Measurements from ENCODE around the gene HTR4. TPM values are rescaled to one million over a fixed set of nuclear protein-coding genes. Genes with fewer than 3 reads are reported as not detected.
"Not testable (repeated sequence)": the region's sequence is repeated elsewhere in the genome, so short reads cannot be mapped to it uniquely, and the experiment has no call there.

HTR4 gene
- total RNA-seq, 4 donors from 2014 or later: 0.76 TPM; not detected in 3

DNA sequence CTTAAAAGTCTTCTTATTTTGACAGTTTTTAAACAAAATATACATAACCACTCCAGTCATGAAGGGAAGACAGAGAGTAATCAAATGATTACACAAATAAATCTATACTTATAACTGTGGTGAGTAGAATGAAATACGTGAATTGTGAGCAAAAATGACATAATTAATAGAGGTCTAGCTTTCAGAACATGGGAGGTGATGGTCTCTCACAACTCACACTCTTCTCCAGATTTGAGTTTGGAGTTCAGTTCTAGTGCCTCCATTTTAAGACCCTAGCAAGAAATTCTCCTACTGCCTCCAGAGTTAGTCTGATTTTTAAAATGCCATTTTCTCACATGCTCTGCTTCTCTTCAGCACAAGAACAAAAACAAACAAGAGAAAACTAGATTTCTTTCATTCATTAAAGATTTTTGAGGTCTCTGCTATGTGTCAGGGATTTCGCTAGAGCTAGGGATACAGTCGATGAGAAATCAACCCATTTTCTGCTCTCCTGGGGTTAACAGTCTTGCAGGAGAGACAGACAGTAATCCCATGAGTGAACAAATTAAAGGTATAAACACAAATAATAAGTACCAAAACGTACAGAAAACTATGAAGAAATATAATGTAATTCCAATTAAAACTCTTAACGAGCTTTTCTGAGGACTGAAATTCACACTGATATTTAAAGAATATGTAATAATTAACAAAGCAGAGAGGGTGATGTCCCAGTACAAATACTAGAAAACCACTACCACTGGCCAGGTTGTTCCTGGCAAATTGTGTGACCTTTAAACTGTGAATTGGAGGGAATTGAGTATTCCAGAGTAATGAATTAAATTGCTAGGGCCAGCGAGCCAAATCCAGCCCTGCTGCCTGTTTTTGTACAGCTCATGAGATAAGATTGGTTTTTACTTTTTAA is 27.1 kb upstream of the HTR4 start:
- 61 to 74% methylated on average over 6 of the region's 6 CpGs for WGBS, 2 donors
- no peaks in the 10 kb centered on the region for H3K4me1 ChIP-seq
- H3K36me3 ChIP-seq: no peaks in the 10 kb centered on the region
- H3K27me3 ChIP-seq: no peaks in the 10 kb centered on the region
- H3K4me3 ChIP-seq: no peak overlapping the region
- no peak overlapping the region for H3K27ac ChIP-seq
- TF ChIP-seq, protein P1, sequence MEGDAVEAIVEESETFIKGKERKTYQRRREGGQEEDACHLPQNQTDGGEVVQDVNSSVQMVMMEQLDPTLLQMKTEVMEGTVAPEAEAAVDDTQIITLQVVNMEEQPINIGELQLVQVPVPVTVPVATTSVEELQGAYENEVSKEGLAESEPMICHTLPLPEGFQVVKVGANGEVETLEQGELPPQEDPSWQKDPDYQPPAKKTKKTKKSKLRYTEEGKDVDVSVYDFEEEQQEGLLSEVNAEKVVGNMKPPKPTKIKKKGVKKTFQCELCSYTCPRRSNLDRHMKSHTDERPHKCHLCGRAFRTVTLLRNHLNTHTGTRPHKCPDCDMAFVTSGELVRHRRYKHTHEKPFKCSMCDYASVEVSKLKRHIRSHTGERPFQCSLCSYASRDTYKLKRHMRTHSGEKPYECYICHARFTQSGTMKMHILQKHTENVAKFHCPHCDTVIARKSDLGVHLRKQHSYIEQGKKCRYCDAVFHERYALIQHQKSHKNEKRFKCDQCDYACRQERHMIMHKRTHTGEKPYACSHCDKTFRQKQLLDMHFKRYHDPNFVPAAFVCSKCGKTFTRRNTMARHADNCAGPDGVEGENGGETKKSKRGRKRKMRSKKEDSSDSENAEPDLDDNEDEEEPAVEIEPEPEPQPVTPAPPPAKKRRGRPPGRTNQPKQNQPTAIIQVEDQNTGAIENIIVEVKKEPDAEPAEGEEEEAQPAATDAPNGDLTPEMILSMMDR (IDR thresholded peaks at IDR 0.05): no peak
- no peak for TF ChIP-seq POLR2A (IDR thresholded peaks at IDR 0.05)
- DNase-seq: no peak
- H3K9me3 ChIP-seq: no peaks in the 10 kb centered on the region
- intact Hi-C loops (cut with DNase I): no loop called here

DNA sequence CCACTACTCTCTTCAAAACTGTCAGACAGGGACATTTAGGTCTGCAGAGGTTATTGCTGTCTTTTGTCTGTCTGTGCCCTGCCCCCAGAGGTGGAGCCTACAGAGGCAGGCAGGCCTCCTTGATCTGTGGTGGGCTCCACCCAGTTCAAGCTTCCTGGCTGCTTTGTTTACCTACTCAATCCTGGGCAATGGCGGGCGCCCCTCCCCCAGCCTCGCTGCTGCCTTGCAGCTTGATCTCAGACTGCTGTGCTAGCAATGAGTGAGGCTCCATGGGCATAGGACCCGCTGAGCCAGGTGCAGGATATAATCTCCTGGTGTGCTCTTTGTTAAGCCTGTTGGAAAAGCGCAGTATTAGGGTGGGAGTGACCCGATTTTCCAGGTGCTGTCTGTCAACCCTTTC is 19.4 kb upstream of the HTR4 start:
- WGBS, 2 donors: 20% methylated on average over 1 of the region's 6 CpGs; no CpG with 5 or more reads in 1 of the 2 donors

DNA sequence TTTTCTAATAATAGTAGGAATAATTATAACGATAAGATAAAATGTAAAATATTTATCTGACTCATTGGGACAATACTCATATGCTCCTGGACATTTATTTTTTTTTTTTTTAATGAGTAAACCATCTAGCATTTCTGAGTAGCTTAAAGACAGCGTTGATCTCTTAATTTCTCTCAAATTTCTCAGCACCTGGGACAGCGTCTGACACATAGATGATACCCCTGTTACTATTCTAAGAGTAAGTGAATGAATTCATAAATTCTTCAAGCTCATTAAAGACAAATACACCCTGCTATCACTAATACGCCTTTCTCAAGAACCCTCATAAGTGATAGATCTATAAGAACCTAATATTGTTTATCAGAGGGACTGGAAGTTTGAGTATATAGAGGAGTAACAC is 12.0 kb upstream of the HTR4 start:
- WGBS, 2 donors: 62 to 68% methylated on average over 4 of the region's 4 CpGs
- TF ChIP-seq, protein P1 (IDR thresholded peaks at IDR 0.05): no peak

More for the DNA sequence above, 19.4 kb upstream of the HTR4 start:
- DNase-seq; H3K4me3 ChIP-seq; H3K27ac ChIP-seq; H3K27me3 ChIP-seq; H3K9me3 ChIP-seq; intact Hi-C loops (cut with DNase I); H3K36me3 ChIP-seq; H3K4me1 ChIP-seq: not testable (repeated sequence)

DNA sequence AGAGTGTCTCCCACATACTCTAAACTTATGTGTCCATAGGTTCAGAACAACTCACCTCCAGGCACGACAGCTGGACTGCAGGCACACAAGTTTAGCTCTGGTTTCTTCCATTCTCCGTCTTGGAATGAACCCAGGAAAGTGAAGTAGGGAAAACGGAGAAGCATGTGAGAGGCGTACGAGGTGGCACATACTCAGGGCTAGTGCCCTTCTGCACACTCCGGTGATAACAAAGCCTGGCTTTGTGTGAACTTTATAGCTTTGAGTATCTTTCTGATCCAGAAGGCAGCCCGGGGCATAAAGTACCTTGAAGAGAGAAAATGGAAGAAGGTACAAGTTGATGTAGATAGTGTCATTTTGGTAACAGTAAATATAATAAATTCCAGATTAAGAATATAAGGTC is 11.1 kb upstream of the HTR4 start:
- Histone ChIP-seq H3K27me3 (peaks cover 0 to 14% (median 0%) of the 10 kb centered on the region in 4 donors), H3K4me1 (no peaks in the 10 kb centered on the region), H3K4me3 (no peak overlapping the region), H3K36me3 (no peaks in the 10 kb centered on the region), H3K27ac (no peak overlapping the region), H3K9me3 (no peaks in the 10 kb centered on the region)
- no peak for DNase-seq
- no peak for TF ChIP-seq POLR2A (IDR thresholded peaks at IDR 0.05)
- TF ChIP-seq, protein P1 (IDR thresholded peaks at IDR 0.05): no peak
- 73 to 78% methylated on average over 7 of the region's 7 CpGs for WGBS, 2 donors
- intact Hi-C loops (cut with DNase I): no loop called here

More for the DNA sequence above, 12.0 kb upstream of the HTR4 start:
- H3K9me3 ChIP-seq: no peaks in the 10 kb centered on the region
- peaks cover 0 to 5% (median 0%) of the 10 kb centered on the region in 4 donors for H3K27me3 ChIP-seq
- no peak for DNase-seq
- intact Hi-C loops (cut with DNase I): no loop called here
- H3K36me3 ChIP-seq: no peaks in the 10 kb centered on the region
- H3K4me3 ChIP-seq: no peak overlapping the region
- no peaks in the 10 kb centered on the region for H3K4me1 ChIP-seq
- H3K27ac ChIP-seq: no peak overlapping the region

DNA sequence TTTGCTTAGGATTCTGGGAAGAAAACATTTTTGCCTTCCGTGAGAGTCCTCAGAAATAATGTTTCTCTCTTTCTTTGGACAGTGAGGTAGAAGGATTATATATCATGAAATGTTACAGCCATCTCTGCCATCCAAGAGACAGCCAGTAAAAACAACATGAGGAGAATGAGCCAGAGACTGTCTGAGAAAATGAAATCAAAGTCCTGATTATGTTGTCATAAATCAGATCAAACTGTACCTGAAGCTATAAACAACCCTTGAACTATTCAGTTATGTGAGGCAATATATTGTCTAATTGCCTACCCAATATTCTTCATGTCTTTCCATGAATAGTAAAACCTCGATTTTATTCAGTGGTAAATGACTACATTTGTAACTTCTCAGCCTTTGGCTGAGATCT is 9.2 kb upstream of the HTR4 start:
- Histone ChIP-seq H3K36me3 (no peaks in the 10 kb centered on the region), H3K4me3 (no peak overlapping the region), H3K9me3 (no peaks in the 10 kb centered on the region), H3K27ac (no peak overlapping the region), H3K4me1 (no peaks in the 10 kb centered on the region), H3K27me3 (peaks cover 0 to 29% (median 0%) of the 10 kb centered on the region in 4 donors)
- WGBS, 2 donors: 43 to 61% methylated on average over 2 of the region's 2 CpGs
- intact Hi-C loops (cut with DNase I): no loop called here
- no peak for DNase-seq
- TF ChIP-seq, protein P1 (IDR thresholded peaks at IDR 0.05): no peak
- no peak for TF ChIP-seq POLR2A (IDR thresholded peaks at IDR 0.05)

All from esophagus squamous epithelium (tissue), 5 donors.